ENCODE results near the gene RNF141. TPM values are rescaled to one million over a fixed set of nuclear protein-coding genes. Genes with fewer than 3 reads are reported as not detected.

Gene RNF141
- total RNA-seq, 1 donor from 2014 or later = 15.4 TPM

DNA sequence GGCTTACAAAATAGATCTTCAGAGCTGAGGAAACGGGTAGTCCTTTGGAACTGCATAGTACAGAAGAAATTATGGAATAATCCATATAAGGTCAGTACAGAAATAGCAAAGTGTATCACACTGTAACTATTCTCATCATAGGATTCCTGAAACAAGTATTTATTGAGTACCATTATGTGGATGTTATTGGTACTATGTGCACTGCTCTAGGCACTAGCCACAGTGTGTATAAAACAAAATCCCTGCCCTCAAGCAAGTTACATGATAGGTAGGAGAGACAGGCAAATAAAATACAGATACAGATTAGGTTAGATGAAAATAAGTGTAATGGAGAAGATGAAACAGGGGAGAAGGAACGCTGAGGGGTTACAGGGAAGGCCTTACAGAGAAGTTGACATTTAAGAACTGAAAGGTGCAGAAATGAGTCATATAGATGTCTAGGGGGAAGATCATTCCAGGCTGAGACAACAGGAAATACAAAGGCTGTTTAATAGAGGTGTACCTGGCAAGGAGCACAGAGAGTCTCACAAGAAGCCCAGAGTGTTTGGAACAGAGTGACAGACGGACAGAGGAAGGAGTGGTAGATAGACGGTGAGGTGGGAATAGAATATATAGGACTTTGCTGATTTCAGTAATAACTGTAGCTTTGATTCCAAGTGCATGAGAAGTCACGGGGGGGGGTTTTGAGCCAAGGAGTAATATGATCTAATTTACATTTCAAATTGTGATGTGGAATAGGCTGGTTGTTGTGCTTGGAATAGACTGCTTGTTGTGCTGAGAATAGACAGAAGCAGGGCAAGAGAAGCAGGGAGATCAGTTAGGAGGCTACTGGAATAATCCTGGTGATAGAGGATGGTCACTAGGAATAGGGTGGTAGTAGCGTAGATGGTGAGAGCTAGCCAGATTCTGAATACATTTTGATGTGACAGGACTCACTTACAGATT, 13.7 kb downstream of the RNF141 start:
- Mint-ChIP-seq H3K27ac (peak overlapping the region; percentile 53), H3K4me3 (peak overlapping the region; percentile 30), H3K36me3 (ENCODE audit: low read depth) (peaks cover 28% of the 10 kb centered on the region), H3K27me3 (no peaks in the 10 kb centered on the region), H3K4me1 (peaks cover 18% of the 10 kb centered on the region), H3K9me3 (no peaks in the 10 kb centered on the region)
- no peak for DNase-seq
- intact Hi-C loops (cut with micrococcal nuclease) = loop anchor here (2.0 to 5.0 kb wide), 3 partner anchors 14 to 120 kb away; partner anchors contain the start of genes AMPD3 and RNF141

DNA sequence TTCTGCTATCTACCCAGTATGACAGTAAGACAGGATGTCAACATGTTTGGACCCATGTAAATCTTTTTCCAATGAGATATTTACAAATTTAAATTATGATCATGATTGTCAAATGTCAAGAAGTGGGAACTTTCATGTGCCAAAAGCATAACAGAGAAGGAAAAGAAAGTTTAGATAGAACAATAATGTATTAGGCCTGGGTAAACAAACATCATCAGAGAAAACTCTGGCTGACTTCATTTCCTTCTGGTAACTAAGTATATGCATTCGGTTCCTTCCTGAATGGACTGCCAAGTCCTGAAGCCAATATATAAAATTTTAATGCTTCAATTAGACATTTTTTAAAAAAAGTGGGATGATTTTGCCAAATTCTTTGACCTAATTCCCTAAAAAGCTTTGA, 16.5 kb downstream of the RNF141 start:
- H3K27me3 Mint-ChIP-seq = no peaks in the 10 kb centered on the region
- no peak overlapping the region for H3K27ac Mint-ChIP-seq
- DNase-seq = no peak
- peaks cover 32% of the 10 kb centered on the region for H3K36me3 Mint-ChIP-seq (ENCODE audit: low read depth)
- intact Hi-C loops (cut with micrococcal nuclease) = no loop called here
- H3K4me1 Mint-ChIP-seq = peaks cover 18% of the 10 kb centered on the region
- H3K4me3 Mint-ChIP-seq = no peak overlapping the region
- no peaks in the 10 kb centered on the region for H3K9me3 Mint-ChIP-seq

DNA sequence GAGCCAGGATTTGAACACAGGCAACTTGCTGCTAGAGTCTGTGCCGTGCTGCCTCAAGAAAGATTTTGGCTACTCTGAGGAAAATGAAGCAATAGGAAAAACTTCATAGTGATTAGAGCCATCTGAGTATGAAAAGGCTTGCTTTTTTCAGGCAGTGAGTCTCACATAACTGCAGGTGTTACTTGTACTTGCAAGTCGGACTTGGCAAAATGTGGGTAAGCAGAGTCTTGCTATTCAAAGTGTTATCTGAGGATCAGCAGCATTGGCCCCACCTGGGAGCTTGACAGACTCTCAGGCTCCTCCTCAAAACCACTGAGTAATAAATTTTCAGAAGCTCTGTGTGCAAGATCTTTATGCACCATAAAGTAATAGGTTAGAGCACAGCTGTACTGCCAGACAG, 18.1 kb downstream of the RNF141 start:
- H3K4me1 Mint-ChIP-seq = peaks cover 18% of the 10 kb centered on the region
- no peak overlapping the region for H3K27ac Mint-ChIP-seq
- H3K36me3 Mint-ChIP-seq (ENCODE audit: low read depth) = peaks cover 27% of the 10 kb centered on the region
- DNase-seq = no peak
- no peaks in the 10 kb centered on the region for H3K9me3 Mint-ChIP-seq
- no peak overlapping the region for H3K4me3 Mint-ChIP-seq
- no peaks in the 10 kb centered on the region for H3K27me3 Mint-ChIP-seq
- intact Hi-C loops (cut with micrococcal nuclease) = no loop called here

DNA sequence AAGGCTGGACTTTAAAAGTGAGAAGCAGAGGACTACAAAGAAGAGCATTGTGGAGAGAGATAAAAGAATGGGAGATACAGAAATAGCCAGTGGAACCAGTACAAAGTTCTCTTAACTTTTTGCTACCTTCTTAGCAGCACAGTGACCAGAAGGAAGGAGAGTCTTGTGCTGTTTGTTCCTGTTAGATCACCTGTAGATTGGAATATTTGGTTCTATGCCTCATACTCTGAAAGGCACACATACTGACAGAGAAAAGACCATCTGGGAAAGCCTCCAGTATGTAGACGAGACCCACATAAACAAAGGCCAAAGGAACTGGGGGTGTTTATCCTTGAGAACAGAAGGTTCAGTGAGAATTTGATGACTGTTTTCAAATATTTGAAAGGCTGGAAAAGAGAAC, 18.7 kb downstream of the RNF141 start:
- H3K27ac Mint-ChIP-seq = no peak overlapping the region
- no peaks in the 10 kb centered on the region for H3K9me3 Mint-ChIP-seq
- peaks cover 22% of the 10 kb centered on the region for H3K36me3 Mint-ChIP-seq (ENCODE audit: low read depth)
- no peaks in the 10 kb centered on the region for H3K27me3 Mint-ChIP-seq
- no peak overlapping the region for H3K4me3 Mint-ChIP-seq
- intact Hi-C loops (cut with micrococcal nuclease) = no loop called here
- no peak for DNase-seq
- H3K4me1 Mint-ChIP-seq = peaks cover 14% of the 10 kb centered on the region

DNA sequence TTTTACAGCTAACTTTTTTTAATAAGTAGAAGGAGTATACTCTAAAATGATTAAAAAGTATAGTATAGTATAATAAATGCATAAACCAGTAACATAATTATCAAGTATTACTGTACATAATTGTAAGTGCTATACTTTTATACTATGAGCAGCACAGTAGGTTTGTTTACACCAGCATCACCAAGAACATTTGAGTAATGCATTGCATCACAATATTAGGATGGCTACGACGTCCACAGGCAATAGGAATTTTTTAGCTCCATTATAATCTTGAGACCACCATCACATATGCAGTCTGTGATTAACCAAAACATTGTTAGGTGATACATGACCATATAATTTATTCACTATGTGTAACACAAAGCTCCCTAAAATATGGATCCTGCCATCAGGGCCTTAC, 20.4 kb downstream of the RNF141 start:
- intact Hi-C loops (cut with micrococcal nuclease) = no loop called here
- no peak overlapping the region for H3K27ac Mint-ChIP-seq
- no peak for DNase-seq
- no peaks in the 10 kb centered on the region for H3K27me3 Mint-ChIP-seq
- no peaks in the 10 kb centered on the region for H3K9me3 Mint-ChIP-seq
- no peaks in the 10 kb centered on the region for H3K4me1 Mint-ChIP-seq
- H3K36me3 Mint-ChIP-seq (ENCODE audit: low read depth) = peaks cover 19% of the 10 kb centered on the region
- H3K4me3 Mint-ChIP-seq = no peak overlapping the region

DNA sequence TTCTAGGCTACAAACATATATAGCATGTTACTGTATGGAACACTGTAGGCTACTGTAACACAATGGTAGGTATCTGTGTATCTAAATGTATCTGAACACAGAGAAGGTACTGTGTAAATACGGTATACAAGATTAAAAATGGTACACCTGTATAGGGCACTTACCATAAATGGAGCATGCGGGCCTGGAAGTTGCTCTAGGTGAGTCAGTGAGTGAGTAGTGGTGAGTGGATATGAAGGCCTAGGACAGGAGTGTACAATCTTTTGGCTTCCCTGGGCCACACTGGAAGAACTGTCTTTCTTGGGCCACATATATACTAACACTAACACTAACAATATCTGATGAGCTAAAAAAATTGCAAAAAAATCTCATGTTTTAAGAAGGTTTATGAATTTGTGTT, 21.4 kb downstream of the RNF141 start:
- intact Hi-C loops (cut with micrococcal nuclease) = no loop called here
- H3K36me3 Mint-ChIP-seq (ENCODE audit: low read depth) = peaks cover 20% of the 10 kb centered on the region
- DNase-seq = no peak

DNA sequence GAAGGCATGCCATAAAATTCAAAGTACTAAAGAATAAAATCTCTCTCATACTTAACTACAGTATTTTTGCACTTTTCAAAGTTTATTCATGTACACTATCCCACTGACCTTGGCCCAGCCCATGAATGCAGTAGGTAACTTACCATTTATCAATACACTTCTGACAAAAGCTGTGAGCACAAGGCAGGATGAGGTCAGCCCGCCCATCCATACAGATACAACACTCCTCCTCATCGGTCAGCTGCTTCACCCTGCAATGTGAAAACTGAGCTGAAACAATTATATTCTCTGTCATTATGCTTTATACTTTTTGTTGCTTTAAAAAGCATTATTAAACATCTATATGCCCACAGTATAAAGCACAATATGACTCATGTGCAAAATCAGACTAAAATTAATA, 22.1 kb downstream of the RNF141 start:
- no peaks in the 10 kb centered on the region for H3K9me3 Mint-ChIP-seq
- H3K27ac Mint-ChIP-seq = no peak overlapping the region
- peaks cover 22% of the 10 kb centered on the region for H3K36me3 Mint-ChIP-seq (ENCODE audit: low read depth)
- no peaks in the 10 kb centered on the region for H3K4me1 Mint-ChIP-seq
- H3K27me3 Mint-ChIP-seq = no peaks in the 10 kb centered on the region
- H3K4me3 Mint-ChIP-seq = no peak overlapping the region
- no peak for DNase-seq
- intact Hi-C loops (cut with micrococcal nuclease) = no loop called here

More for the DNA sequence above, 21.4 kb downstream of the RNF141 start:
- Mint-ChIP-seq H3K4me1 (no peaks in the 10 kb centered on the region), H3K4me3 (no peak overlapping the region), H3K27ac (no peak overlapping the region), H3K27me3 (no peaks in the 10 kb centered on the region), H3K9me3 (no peaks in the 10 kb centered on the region)

DNA sequence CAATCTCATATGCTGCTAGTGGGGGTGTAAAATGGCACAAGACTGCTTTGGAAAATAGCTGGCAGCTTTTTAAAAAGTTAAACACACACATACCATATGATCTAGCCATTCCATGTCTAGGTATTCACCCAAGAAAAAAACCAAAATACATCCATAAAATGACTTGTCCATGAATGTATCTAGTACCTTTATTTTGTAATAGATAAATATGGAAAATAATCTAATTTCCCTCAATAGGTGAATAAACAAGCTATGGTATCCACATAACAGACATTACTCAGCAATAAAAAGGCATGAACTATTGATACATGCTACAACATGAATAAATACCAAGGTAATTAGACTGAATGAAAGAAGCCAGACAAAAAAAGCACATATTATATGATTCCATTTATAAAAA, 22.9 kb downstream of the RNF141 start:
- DNase-seq = no peak
- no peak overlapping the region for H3K4me3 Mint-ChIP-seq
- no peaks in the 10 kb centered on the region for H3K27me3 Mint-ChIP-seq
- no peak overlapping the region for H3K27ac Mint-ChIP-seq
- H3K36me3 Mint-ChIP-seq (ENCODE audit: low read depth) = peaks cover 20% of the 10 kb centered on the region
- no peaks in the 10 kb centered on the region for H3K4me1 Mint-ChIP-seq
- H3K9me3 Mint-ChIP-seq = no peaks in the 10 kb centered on the region
- intact Hi-C loops (cut with micrococcal nuclease) = no loop called here

DNA sequence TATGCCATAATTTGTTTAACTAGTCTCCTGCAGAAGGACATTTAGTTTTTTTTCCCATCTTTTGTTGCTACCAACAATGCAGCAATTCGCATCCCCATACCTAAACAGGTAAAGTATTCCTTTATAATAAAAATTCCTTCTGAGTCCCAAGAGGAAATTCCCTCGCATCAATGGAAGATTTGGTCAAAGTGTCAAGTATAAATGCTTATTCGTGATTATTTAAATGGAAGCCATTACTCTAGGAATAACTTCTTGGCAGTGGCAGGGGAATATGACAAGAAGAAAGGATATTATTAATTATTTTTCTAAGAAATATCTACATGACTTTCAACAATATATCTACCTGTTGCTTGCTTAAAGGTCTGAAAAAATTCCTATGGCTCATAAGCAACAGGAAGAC, 25.6 kb downstream of the RNF141 start:
- H3K36me3 Mint-ChIP-seq (ENCODE audit: low read depth) = peaks cover 20% of the 10 kb centered on the region
- DNase-seq = no peak
- H3K4me1 Mint-ChIP-seq = peaks cover 2% of the 10 kb centered on the region
- H3K9me3 Mint-ChIP-seq = no peaks in the 10 kb centered on the region
- intact Hi-C loops (cut with micrococcal nuclease) = no loop called here
- H3K27ac Mint-ChIP-seq = no peak overlapping the region
- H3K4me3 Mint-ChIP-seq = no peak overlapping the region
- no peaks in the 10 kb centered on the region for H3K27me3 Mint-ChIP-seq

DNA sequence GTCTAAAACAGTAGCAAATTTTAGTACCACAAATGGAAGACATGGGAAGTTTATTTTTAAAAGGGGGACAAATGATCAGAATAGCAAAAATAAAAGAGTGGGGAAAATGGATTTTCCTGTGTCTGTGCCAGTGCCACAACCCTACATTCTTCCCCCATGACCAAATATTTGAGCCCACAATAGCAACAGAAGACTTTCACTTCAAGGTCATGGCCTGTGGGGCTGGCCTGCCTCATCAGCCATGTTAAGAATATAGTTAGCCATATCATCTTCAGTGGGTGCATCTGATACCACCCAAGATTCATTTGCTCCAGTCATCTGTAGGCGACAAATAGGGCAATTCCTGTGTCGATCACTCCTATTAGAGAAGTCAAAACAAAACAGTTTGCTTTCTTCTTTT, 26.3 kb downstream of the RNF141 start:
- Mint-ChIP-seq H3K27me3 (no peaks in the 10 kb centered on the region), H3K27ac (no peak overlapping the region), H3K36me3 (ENCODE audit: low read depth) (peaks cover 20% of the 10 kb centered on the region), H3K4me1 (peaks cover 2% of the 10 kb centered on the region), H3K9me3 (no peaks in the 10 kb centered on the region), H3K4me3 (no peak overlapping the region)
- intact Hi-C loops (cut with micrococcal nuclease) = no loop called here
- DNase-seq = no peak

DNA sequence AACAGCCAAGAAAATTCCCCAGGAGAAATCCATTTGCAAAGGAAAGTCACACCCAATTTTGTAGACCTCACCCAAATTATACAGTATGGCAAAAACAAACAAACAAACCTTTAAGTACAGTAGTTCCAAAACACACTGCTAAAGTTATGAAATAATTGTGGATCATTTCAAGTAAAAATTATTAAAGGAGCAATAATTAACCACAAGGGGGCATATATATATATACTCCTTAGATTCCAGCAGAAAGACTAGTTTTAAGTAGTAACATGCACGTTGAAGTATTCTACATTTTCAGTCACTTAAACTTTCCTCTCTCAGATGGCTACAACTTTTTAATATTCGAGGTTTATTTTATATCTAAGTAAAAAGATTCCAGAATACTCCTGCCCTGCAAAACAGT, 26.8 kb downstream of the RNF141 start:
- Mint-ChIP-seq H3K9me3 (no peaks in the 10 kb centered on the region), H3K4me1 (peaks cover 2% of the 10 kb centered on the region), H3K36me3 (ENCODE audit: low read depth) (peaks cover 20% of the 10 kb centered on the region), H3K27me3 (no peaks in the 10 kb centered on the region), H3K4me3 (no peak overlapping the region), H3K27ac (no peak overlapping the region)
- intact Hi-C loops (cut with micrococcal nuclease) = no loop called here
- DNase-seq = no peak

DNA sequence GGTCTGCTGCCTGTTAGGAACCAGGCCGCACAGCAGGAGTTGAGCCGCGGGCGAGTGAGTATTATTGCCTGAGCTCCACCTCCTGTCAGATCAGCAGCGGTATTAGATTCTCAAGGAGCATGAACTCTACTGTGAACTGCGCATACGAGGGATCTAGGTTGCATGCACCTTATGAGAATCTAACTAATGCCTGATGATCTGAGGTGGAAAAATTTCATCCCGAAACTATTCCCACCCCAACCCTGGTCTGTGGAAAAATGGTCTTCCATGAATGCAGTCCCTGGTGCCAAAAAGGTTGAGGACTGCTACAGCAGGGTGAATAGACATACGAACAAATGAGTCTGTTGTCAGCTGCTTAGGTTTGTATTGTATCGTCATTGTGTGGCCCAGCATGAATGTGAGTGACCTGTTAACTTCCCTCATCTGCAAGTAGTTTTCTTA, 29.8 kb downstream of the RNF141 start:
- Mint-ChIP-seq H3K4me1 (peaks cover 2% of the 10 kb centered on the region), H3K27ac (no peak overlapping the region), H3K36me3 (ENCODE audit: low read depth) (peaks cover 18% of the 10 kb centered on the region), H3K4me3 (no peak overlapping the region), H3K27me3 (no peaks in the 10 kb centered on the region), H3K9me3 (no peaks in the 10 kb centered on the region)
- intact Hi-C loops (cut with micrococcal nuclease) = no loop called here
- no peak for DNase-seq

DNA sequence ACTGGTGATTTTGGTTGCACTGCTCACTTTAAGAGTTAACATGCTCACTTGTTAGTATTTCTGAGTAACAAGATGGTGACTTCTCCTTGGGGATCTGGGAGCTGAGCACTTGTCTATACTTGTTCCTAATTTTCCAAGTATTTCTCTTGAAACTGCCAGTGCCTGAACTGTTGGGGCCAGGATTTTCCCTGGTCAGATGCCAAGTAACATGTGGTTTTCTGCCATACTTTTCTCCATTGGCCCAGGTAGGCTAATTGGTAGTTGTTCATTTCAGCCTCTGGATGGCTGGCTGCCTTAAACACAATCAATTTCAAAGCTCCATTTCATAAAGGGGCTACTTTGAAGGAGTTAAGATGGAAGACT, 35.0 kb downstream of the RNF141 start:
- Mint-ChIP-seq H3K27me3 (no peaks in the 10 kb centered on the region), H3K36me3 (ENCODE audit: low read depth) (peaks cover 27% of the 10 kb centered on the region), H3K27ac (no peak overlapping the region), H3K4me1 (peaks cover 2% of the 10 kb centered on the region), H3K4me3 (no peak overlapping the region), H3K9me3 (no peaks in the 10 kb centered on the region)
- intact Hi-C loops (cut with micrococcal nuclease) = no loop called here
- DNase-seq = no peak

DNA sequence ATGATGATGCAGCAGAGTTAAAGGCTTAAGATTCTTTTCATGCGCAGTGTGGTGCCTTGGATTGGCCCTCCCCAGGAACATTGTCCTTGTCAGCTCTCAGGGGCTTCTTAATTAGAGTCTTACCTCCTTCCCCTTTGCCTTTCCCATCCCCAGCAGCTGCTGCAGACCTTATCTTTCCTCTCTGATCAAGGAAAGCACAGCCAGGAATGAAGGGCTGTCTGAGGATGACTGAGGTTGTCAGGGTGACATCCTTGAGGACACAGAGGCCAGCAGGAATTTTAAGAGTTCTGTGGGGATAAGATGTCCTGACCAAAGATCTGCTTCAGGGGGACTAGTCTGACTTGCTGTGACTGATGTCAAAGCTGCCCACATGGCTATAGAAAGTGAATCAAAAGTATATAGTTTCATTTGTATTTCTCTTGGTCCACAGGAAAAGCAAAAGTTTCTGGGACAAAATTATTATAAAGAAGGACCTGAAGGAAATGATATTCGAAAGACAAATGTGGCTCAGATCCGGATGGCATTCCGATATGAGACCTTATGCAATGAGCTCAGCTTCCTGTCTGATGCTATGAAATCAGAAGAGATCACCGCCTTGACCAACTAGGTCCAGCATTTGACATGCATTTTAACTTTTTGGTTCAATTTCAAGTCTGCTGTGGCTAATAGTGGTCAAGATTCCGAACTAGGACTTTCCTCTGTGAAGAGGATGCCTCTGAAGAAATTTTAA, 35.5 kb downstream of the RNF141 start:
- Mint-ChIP-seq H3K27me3 (no peaks in the 10 kb centered on the region), H3K36me3 (ENCODE audit: low read depth) (peaks cover 26% of the 10 kb centered on the region), H3K27ac (no peak overlapping the region)

More for the DNA sequence above, 35.5 kb downstream of the RNF141 start:
- Mint-ChIP-seq H3K4me1 (no peaks in the 10 kb centered on the region), H3K9me3 (no peaks in the 10 kb centered on the region), H3K4me3 (no peak overlapping the region)
- DNase-seq = no peak
- intact Hi-C loops (cut with micrococcal nuclease) = no loop called here
